Heart right ventricle (tissue), 16 donors: ENCODE measurements around the gene FFAR1. TPM values are rescaled to one million over a fixed set of nuclear protein-coding genes. Genes with fewer than 3 reads are reported as not detected.

ENCODE experiments used
- ATAC-seq, 8 donors: fragments of 200-7000 bp; cut with Tn5 transposase; one replicate each; pipeline ENCODE4 v1.9.1; 2020; ENCODE audit warnings: mild to moderate bottlenecking in 8 of 8, moderate library complexity in 8 of 8, moderate number of reproducible peaks in 1 of 8
- DNase-seq, 2 donors: peaks; one replicate each; pipeline ENCODE4 v3.0.0-alpha.2; 2020
- H3K27ac ChIP-seq, 10 donors: fragments of 200-600 bp; sonication (generic) in 2 of 10; one replicate each; pipeline versions ENCODE4 v1.5.0 to v1.8.0; 2020 to 2022; ENCODE audit warnings: mild to moderate bottlenecking in 3 of 10
- H3K27me3 ChIP-seq, 7 donors: fragments of 200-600 bp; one replicate each; pipeline ENCODE4 v1.8.0; 2021 to 2022; ENCODE audit warnings: mild to moderate bottlenecking in 2 of 7
- H3K36me3 ChIP-seq, 9 donors: fragments of 200-600 bp; sonication (generic) in 1 of 9; one replicate each; pipeline versions ENCODE4 v1.5.0 to v1.8.0; 2020 to 2022; ENCODE audit warnings: mild to moderate bottlenecking in 2 of 9
- H3K4me1 ChIP-seq, 9 donors: fragments of 200-600 bp; sonication (generic) in 1 of 9; one replicate each; pipeline versions ENCODE4 v1.5.0 to v1.8.0; 2020 to 2022; ENCODE audit warnings: mild to moderate bottlenecking in 4 of 9
- H3K4me3 ChIP-seq, 10 donors: fragments of 200-600 bp; sonication (generic) in 2 of 10; one replicate each; pipeline versions ENCODE4 v1.5.0 to v1.8.0; 2020 to 2022; ENCODE audit warnings: mild to moderate bottlenecking in 7 of 10, moderate library complexity in 2 of 10
- H3K9me3 ChIP-seq, 11 donors: fragments of 200-600 bp in 10 of 11; sonication (generic) in 2 of 11; one replicate each; pipeline versions ENCODE4 v1.5.0 to v1.8.0; 2013 to 2022; ENCODE audit warnings: mild to moderate bottlenecking in 2 of 11, control low read depth in 1 of 11, moderate library complexity in 1 of 11
- WGBS, 2 donors: extraction: QIAGEN DNeasy Blood & Tissue Kit; methylation state at CpG; one replicate each; pipeline ENCODE4 v1.1.7; 2013; ENCODE audit warnings: inconsistent platforms in 1 of 2; 5-methylcytosine and 5-hydroxymethylcytosine counted together
- intact Hi-C, 10 donors: fragments of 100-400 bp; cut with DNase I; formaldehyde crosslinking; loops; one replicate each; pipeline versions ENCODE4 v1.11.1 to v1.14.2; 2022
- polyA plus RNA-seq, 2 donors: library from polyadenylated mRNA; stranded (reverse); fragments of 200-250 nt; gene quantifications; one replicate each; pipeline ENCODE4 v1.2.3, GENCODE V29; 2013
- total RNA-seq, 10 donors: library from RNA; stranded (reverse); fragmentation: NEBNext Ultra II Directional in 3 of 10; extraction: Animal tissue kit (Norgen Biotek cat#: 25700) in 3 of 10; gene quantifications; one replicate each; pipeline versions ENCODE4 v1.2.1 to v1.2.4, GENCODE V29; 2021 to 2023
- TF ChIP-seq, protein P1 (sequence below), 9 donors: fragments of 200-600 bp; sonication (generic) in 2 of 9; IDR thresholded peaks; one replicate each; pipeline versions ENCODE4 v1.5.0 to v1.8.0; 2021 to 2022; ENCODE audit warnings: antibody characterized with exemption in 9 of 9, mild to moderate bottlenecking in 5 of 9, moderate library complexity in 1 of 9
- donor health status: Arrhythmogenic right ventricular cardiomyopathy.
- donor health status: ischemic (EF 13 %, LVEDD 7.1; RV severe dilation, severe dysfunction).
- donor health status: healthy with polysubstance abuse.
- donor health status: DM: no; HTN: yes; CAD: no.
- donor health status: DM: no; HTN: no; CAD: no.
- donor health status: ischemic (EF 25% LVEDD 6.9; RV normal size, moderate dysfunction).
- donor health status: ischemic (EF 25% LVEDD 5.7; RV mildly dilated, moderate dysfunction).
- donor health status: healthy.
- donor health status: DM: yes; HTN: yes; CAD: no.
- donor health status: Ischemic cardiomyopathy.
- donor health status: ischemic (EF 35%, LVEDD 5.7; RV mildly dilated, moderate dysfunction).
- donor health status: nonischemic (EF 11% LVEDD 7.7; RV severe dilation, severe dysfunction).
- donor health status: DM: yes; HTN: yes; CAD: no.
- donor health status: PGD.
- donor health status: ischemic (EF 29% LVEDD 5.4; RV normal size, mild dysfunction).
- donor health status: nonischemic (EF 23%, LVEDD 6.1; RV moderate dilation, normal function).

The FFAR1 gene
- total and polyA plus RNA-seq, 12 donors, result not detected

- WGBS, 2 donors, result 95% methylated on average over 4 of the region's 4 CpGs
- no peaks in the 10 kb centered on the region for H3K4me1 ChIP-seq
- H3K27ac ChIP-seq, result no peak overlapping the region
- H3K36me3 ChIP-seq, result no peaks in the 10 kb centered on the region
- intact Hi-C loops, result no loop called here
- DNase-seq, result no peak
- no peak overlapping the region for H3K4me3 ChIP-seq
- H3K27me3 ChIP-seq, result peaks cover 0 to 23% (median 0%) of the 10 kb centered on the region in 7 donors
- TF ChIP-seq, protein P1, sequence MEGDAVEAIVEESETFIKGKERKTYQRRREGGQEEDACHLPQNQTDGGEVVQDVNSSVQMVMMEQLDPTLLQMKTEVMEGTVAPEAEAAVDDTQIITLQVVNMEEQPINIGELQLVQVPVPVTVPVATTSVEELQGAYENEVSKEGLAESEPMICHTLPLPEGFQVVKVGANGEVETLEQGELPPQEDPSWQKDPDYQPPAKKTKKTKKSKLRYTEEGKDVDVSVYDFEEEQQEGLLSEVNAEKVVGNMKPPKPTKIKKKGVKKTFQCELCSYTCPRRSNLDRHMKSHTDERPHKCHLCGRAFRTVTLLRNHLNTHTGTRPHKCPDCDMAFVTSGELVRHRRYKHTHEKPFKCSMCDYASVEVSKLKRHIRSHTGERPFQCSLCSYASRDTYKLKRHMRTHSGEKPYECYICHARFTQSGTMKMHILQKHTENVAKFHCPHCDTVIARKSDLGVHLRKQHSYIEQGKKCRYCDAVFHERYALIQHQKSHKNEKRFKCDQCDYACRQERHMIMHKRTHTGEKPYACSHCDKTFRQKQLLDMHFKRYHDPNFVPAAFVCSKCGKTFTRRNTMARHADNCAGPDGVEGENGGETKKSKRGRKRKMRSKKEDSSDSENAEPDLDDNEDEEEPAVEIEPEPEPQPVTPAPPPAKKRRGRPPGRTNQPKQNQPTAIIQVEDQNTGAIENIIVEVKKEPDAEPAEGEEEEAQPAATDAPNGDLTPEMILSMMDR (IDR thresholded peaks at IDR 0.05), result no peak
- H3K9me3 ChIP-seq, result peaks cover 0 to 13% (median 0%) of the 10 kb centered on the region in 11 donors
- no peak for ATAC-seq
Observed at GRCh38 chr19:35365303-35365702, 17.6 kb downstream of the FFAR1 start.

DNA sequence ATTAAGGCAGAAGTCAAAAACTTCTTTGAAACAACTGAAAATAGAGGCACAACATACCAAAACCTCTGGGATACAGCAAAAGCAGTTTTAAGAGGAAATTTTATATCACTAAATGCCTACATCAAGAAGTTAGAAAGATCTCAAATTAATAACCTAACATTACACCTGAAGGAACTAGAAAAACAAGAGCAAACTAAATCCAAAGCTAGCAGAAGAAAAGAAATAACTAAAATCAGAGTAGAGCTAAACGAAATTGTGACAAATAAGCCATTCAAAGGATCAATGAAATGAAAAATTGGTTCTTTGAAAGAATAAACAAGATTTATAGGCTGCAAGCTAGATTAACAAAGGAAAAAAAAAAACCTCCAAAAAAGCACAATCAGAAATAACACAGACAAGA is 20.7 kb downstream of the FFAR1 start:
- Histone ChIP-seq H3K36me3 (no peaks in the 10 kb centered on the region), H3K27ac (no peak overlapping the region), H3K4me1 (no peaks in the 10 kb centered on the region), H3K9me3 (peaks cover 0 to 13% (median 0%) of the 10 kb centered on the region in 11 donors), H3K4me3 (no peak overlapping the region), H3K27me3 (peaks cover 0 to 19% (median 0%) of the 10 kb centered on the region in 7 donors)
- WGBS, 2 donors, result 77 to 79% methylated on average over 1 of the region's 1 CpG
- DNase-seq (no peak), ATAC-seq (no peak)
- intact Hi-C loops, result no loop called here
- TF ChIP-seq, protein P1 (IDR thresholded peaks at IDR 0.05), result no peak

- ATAC-seq (no peak), DNase-seq (no peak)
- H3K27me3 ChIP-seq, result peaks cover 0 to 19% (median 0%) of the 10 kb centered on the region in 7 donors
- H3K4me1 ChIP-seq, result no peaks in the 10 kb centered on the region
- H3K27ac ChIP-seq, result no peak overlapping the region
- H3K36me3 ChIP-seq, result no peaks in the 10 kb centered on the region
- TF ChIP-seq, protein P1 (IDR thresholded peaks at IDR 0.05), result no peak
- peaks cover 0 to 13% (median 0%) of the 10 kb centered on the region in 11 donors for H3K9me3 ChIP-seq
- intact Hi-C loops, result no loop called here
- no peak overlapping the region for H3K4me3 ChIP-seq
Observed at GRCh38 chr19:35369522-35369921, 21.8 kb downstream of the FFAR1 start.

GRCh38 chr19:35370722-35371121 is 23.0 kb downstream of the FFAR1 start, which contains the start of gene GPR42:
Gene GPR42 (plus strand): TSS chr19:35371068. CDS start chr19:35371360, 292 bp downstream.
- no peak for DNase-seq
- WGBS, 2 donors, result 84 to 88% methylated on average over 7 to 8 of the region's 8 CpGs
- Histone ChIP-seq H3K4me3 (no peak within 1 kb of the TSS), H3K27me3 (peaks cover 0 to 19% (median 0%) of the 10 kb centered on the region in 7 donors), H3K4me1 (peaks cover 0 to 4% (median 0%) of the 10 kb centered on the region in 9 donors), H3K9me3 (peaks cover 0 to 13% (median 0%) of the 10 kb centered on the region in 11 donors), H3K36me3 (no peaks in the 10 kb centered on the region), H3K27ac (no peak within 1 kb of the TSS)
- intact Hi-C loops, result no loop called here
- TF ChIP-seq, protein P1 (IDR thresholded peaks at IDR 0.05), result no peak
- ATAC-seq, result no peak
